A549 (cell line): ENCODE measurements around the gene ZC3H18. TPM values are rescaled to one million over a fixed set of nuclear protein-coding genes. Genes with fewer than 3 reads are reported as not detected.

ENCODE experiments used
- ATAC-seq, 2 experiments: fragments of 200-7000 bp in 1 of 2; fragments of >200 bp in 1 of 2; cut with Nextera tagmentation in 1 of 2; cut with Tn5 transposase in 1 of 2; 3 replicates each; pipeline versions ENCODE4 v1.8.0 to v1.9.1; 2018 to 2020; ENCODE audit warnings: mild to moderate bottlenecking in 1 of 2, moderate library complexity in 1 of 2
- CTCF ChIA-PET: fragments of 300-600 bp; sonication (Branson Sonifier 250); formaldehyde crosslinking; extraction: SDS; loops from one replicate; lab custom pipeline; 2021; ENCODE audit warnings: antibody characterized with exemption, inconsistent platforms; lab: Yijun Ruan, JAX
- POLR2A ChIA-PET: fragments of 350-600 bp; formaldehyde crosslinking; extraction: SDS; loops from one replicate; lab custom pipeline; 2021; ENCODE audit warnings: antibody characterized with exemption, inconsistent platforms; lab: Yijun Ruan, JAX
- DNase-seq, 2 experiments: peaks; one replicate each; pipeline versions ENCODE4 v3.0.0 to v3.0.0-alpha.2; 2011 to 2016; ENCODE audit warnings: low read depth in 1 of 2, low spot score in 1 of 2
- FAIRE-seq: peaks from 2 replicates; lab custom pipeline; 2011; peaks lifted over from hg19 to GRCh38; lab: Jason Lieb, UNC
- H3K27ac ChIP-seq, 2 experiments: fragments of >200 bp; sonication (Bioruptor Twin); formaldehyde crosslinking; 3 replicates each; pipeline ENCODE4 v1.5.1; 2016 to 2017
- H3K4me1 ChIP-seq: fragments of >200 bp; sonication (Bioruptor Twin); formaldehyde crosslinking; 3 replicates; pipeline ENCODE4 v1.6.1; 2016
- H3K4me2 ChIP-seq: fragments of >200 bp; sonication (Bioruptor Twin); formaldehyde crosslinking; 3 replicates; pipeline ENCODE4 v1.6.1; 2016
- H3K4me3 ChIP-seq: fragments of >200 bp; sonication (Bioruptor Twin); formaldehyde crosslinking; 3 replicates; pipeline ENCODE4 v1.5.1; 2016
- H3K9me3 ChIP-seq: fragments of >200 bp; sonication (Bioruptor Twin); formaldehyde crosslinking; 3 replicates; pipeline ENCODE4 v1.6.1; 2016
- ATOH8 ChIP-seq: fragments of 250-450 bp; sonication (Bioruptor Pico); IDR thresholded peaks from 2 replicates; pipeline ENCODE4 v1.5.0; 2020; ENCODE audit warnings: low read depth, mild to moderate bottlenecking, moderate library complexity
- BCL3 ChIP-seq: fragments of >200 bp; sonication (Bioruptor Twin); formaldehyde crosslinking; IDR thresholded peaks from 3 replicates; pipeline ENCODE4 v1.6.1; 2016
- BHLHE40 ChIP-seq: IDR thresholded peaks from 2 replicates; pipeline ENCODE4 v1.6.1; 2012; ENCODE audit warnings: low read depth, low read length, inconsistent platforms
- CBX2 ChIP-seq: fragments of 200-600 bp; sonication (generic); IDR thresholded peaks from 2 replicates; pipeline ENCODE4 v1.6.1; 2016; ENCODE audit warnings: low read depth, mild to moderate bottlenecking, borderline replicate concordance
- CHD4 ChIP-seq: fragments of 200-600 bp; sonication (generic); IDR thresholded peaks from 2 replicates; pipeline ENCODE4 v1.6.1; 2016; ENCODE audit warnings: antibody characterized with exemption, mild to moderate bottlenecking, borderline replicate concordance
- ELK1 ChIP-seq: fragments of 150-350 bp; IDR thresholded peaks from 2 replicates; pipeline ENCODE4 v1.6.1; 2014; ENCODE audit warnings: low read depth, mild to moderate bottlenecking, low read length
- FOSB ChIP-seq: fragments of 250-450 bp; sonication (Bioruptor Pico); IDR thresholded peaks from 2 replicates; pipeline ENCODE4 v1.5.0; 2020; ENCODE audit warnings: mild to moderate bottlenecking, moderate library complexity
- FOXS1 ChIP-seq: fragments of 250-450 bp; sonication (Bioruptor Pico); IDR thresholded peaks from 2 replicates; pipeline ENCODE4 v1.5.0; 2020; ENCODE audit warnings: mild to moderate bottlenecking, moderate library complexity
- HES2 ChIP-seq: fragments of >200 bp; sonication (Bioruptor Twin); formaldehyde crosslinking; IDR thresholded peaks from 2 replicates; pipeline ENCODE4 v1.6.1; 2016
- HEYL ChIP-seq: fragments of 250-450 bp; sonication (Bioruptor Pico); IDR thresholded peaks from 2 replicates; pipeline ENCODE4 v1.8.0; 2021; ENCODE audit warnings: mild to moderate bottlenecking, moderate library complexity
- HOXB5 ChIP-seq: fragments of 250-450 bp; sonication (Bioruptor Pico); IDR thresholded peaks from 2 replicates; pipeline ENCODE4 v1.5.0; 2020; ENCODE audit warnings: mild to moderate bottlenecking, moderate library complexity
- JUN ChIP-seq, 2 experiments: fragments of >200 bp; sonication (Bioruptor Twin); formaldehyde crosslinking; IDR thresholded peaks; 2 replicates in 1 of 2; 3 replicates in 1 of 2; pipeline ENCODE4 v1.6.1; 2016 to 2017
- JUNB ChIP-seq: fragments of >200 bp; sonication (Bioruptor Twin); formaldehyde crosslinking; IDR thresholded peaks from 2 replicates; pipeline ENCODE4 v1.6.1; 2016
- MAFK ChIP-seq: fragments of 450-650 bp; IDR thresholded peaks from 2 replicates; pipeline ENCODE4 v1.6.1; 2014; ENCODE audit not compliant: partially characterized antibody
- MAX ChIP-seq: IDR thresholded peaks from 2 replicates; pipeline ENCODE4 v1.6.1; 2012
- MAZ ChIP-seq: fragments of 150-350 bp; IDR thresholded peaks from 2 replicates; pipeline ENCODE4 v1.6.1; 2014; ENCODE audit warnings: antibody characterized with exemption, low read depth, low read length, borderline replicate concordance
- NFE2L2 ChIP-seq: fragments of 150-350 bp; conservative IDR thresholded peaks from 2 replicates; pipeline ENCODE4 v1.6.1; 2014; ENCODE audit warnings: low read length
- NR3C1 ChIP-seq: fragments of >200 bp; sonication (Bioruptor Twin); formaldehyde crosslinking; IDR thresholded peaks from 3 replicates; pipeline ENCODE4 v1.6.1; 2017
- PBX3 ChIP-seq: IDR thresholded peaks from 2 replicates; pipeline ENCODE4 v1.6.1; 2012
- PHF8 ChIP-seq: fragments of 200-600 bp; sonication (generic); IDR thresholded peaks from 2 replicates; pipeline ENCODE4 v1.6.1; 2016; ENCODE audit warnings: low read depth, mild to moderate bottlenecking, antibody characterized with exemption, moderate library complexity, borderline replicate concordance
- RCOR1 ChIP-seq: fragments of 150-350 bp; IDR thresholded peaks from 2 replicates; pipeline ENCODE4 v1.6.1; 2014; ENCODE audit warnings: antibody characterized with exemption, low read length, low read depth
- RFX5 ChIP-seq: fragments of 450-650 bp; IDR thresholded peaks from 2 replicates; pipeline ENCODE4 v1.7.1; 2014; ENCODE audit warnings: antibody characterized with exemption, mild to moderate bottlenecking, moderate library complexity
- RNF2 ChIP-seq: fragments of 200-600 bp; sonication (generic); IDR thresholded peaks from 2 replicates; pipeline ENCODE4 v1.6.1; 2016; ENCODE audit warnings: low read depth, mild to moderate bottlenecking, antibody characterized with exemption, moderate library complexity, borderline replicate concordance
- ZC3H11A ChIP-seq: fragments of 450-650 bp; IDR thresholded peaks from 2 replicates; pipeline ENCODE4 v1.6.1; 2014; ENCODE audit warnings: antibody characterized with exemption, mild to moderate bottlenecking
- ZFP36 ChIP-seq: fragments of 450-650 bp; IDR thresholded peaks from 2 replicates; pipeline ENCODE4 v1.6.1; 2014; ENCODE audit warnings: borderline replicate concordance; ENCODE audit not compliant: partially characterized antibody
- ZNF302 ChIP-seq: fragments of 250-450 bp; sonication (Bioruptor Pico); IDR thresholded peaks from 2 replicates; pipeline ENCODE4 v1.9.0; 2021; ENCODE audit warnings: inconsistent platforms, mild to moderate bottlenecking, moderate library complexity
- ZSCAN20 ChIP-seq: fragments of 250-450 bp; sonication (Bioruptor Pico); IDR thresholded peaks from 2 replicates; pipeline ENCODE4 v1.8.0; 2022; ENCODE audit warnings: mild to moderate bottlenecking, moderate library complexity
- WGBS: methylation state at CpG from one replicate; pipeline ENCODE4 v1.1.6; 2017; ENCODE audit errors: missing lambda C conversion rate; 5-methylcytosine and 5-hydroxymethylcytosine counted together
- polyA plus RNA-seq, 4 experiments: library from polyadenylated mRNA; depleted of rRNA in 3 of 4; stranded (reverse); fragments of >200 nt; fragmentation: RNase III in 1 of 4; extraction: RNeasy Plus Mini Kit Qiagen cat#74134 plus additional on column Dnase treatment in 1 of 4; gene quantifications; 2 replicates in 3 of 4; 3 replicates in 1 of 4; pipeline ENCODE4 v1.2.3, GENCODE V29; 2011 to 2017

The ZC3H18 gene
- polyA plus RNA-seq, 2 of the 4 experiments (the other 2 are of a cell fraction) = 21.1 to 48.2 TPM

- no peak for FAIRE-seq
Measured at GRCh38 chr16:88575251-88575650, 5.0 kb downstream of the ZC3H18 start.

GRCh38 chr16:88576307-88576706 is 6.1 kb downstream of the ZC3H18 start:
- POLR2A ChIA-PET = no interaction called here
- no peak for FAIRE-seq

More at GRCh38 chr16:88575251-88575650, 5.0 kb downstream of the ZC3H18 start:
- no peaks in the 10 kb centered on the region for H3K9me3 ChIP-seq
- no peak for TF ChIP-seq RNF2
- TF ChIP-seq, all 56 proteins: peak for 0
- DNase-seq = no peak
- ChIA-PET CTCF (no interaction called here), POLR2A (no interaction called here)
- H3K27ac ChIP-seq = no peak overlapping the region
- no peak overlapping the region for H3K4me3 ChIP-seq
- 92% methylated on average over 11 of the region's 11 CpGs for WGBS
- H3K4me2 ChIP-seq = no peak overlapping the region
- ATAC-seq = no peak
- peaks cover 9% of the 10 kb centered on the region for H3K4me1 ChIP-seq

GRCh38 chr16:88577166-88577565 is 7.0 kb downstream of the ZC3H18 start:
- Histone ChIP-seq H3K4me1 (no peaks in the 10 kb centered on the region; the same call in 2 of the 3 replicates), H3K4me2 (no peak overlapping the region), H3K4me3 (no peak overlapping the region), H3K9me3 (no peaks in the 10 kb centered on the region), H3K27ac (no peak overlapping the region)
- TF ChIP-seq PBX3 = no peak
- no peak for TF ChIP-seq CBX2
- no peak for TF ChIP-seq ELK1
- no peak for TF ChIP-seq FOXS1
- TF ChIP-seq HES2 = no peak
- no peak for TF ChIP-seq MAFK
- no peak for TF ChIP-seq NR3C1
- TF ChIP-seq HEYL = no peak
- TF ChIP-seq HOXB5 (CRISPR knock-in tag) = no peak
- TF ChIP-seq BCL3 = no peak
- no peak for TF ChIP-seq PHF8
- no peak for TF ChIP-seq CHD4
- no peak for TF ChIP-seq ATOH8 (CRISPR knock-in tag)
- TF ChIP-seq ZC3H11A = no peak
- TF ChIP-seq RCOR1 = no peak
- no peak for TF ChIP-seq BHLHE40
- TF ChIP-seq FOSB (CRISPR knock-in tag) = no peak
- no peak for TF ChIP-seq RFX5
- no peak for TF ChIP-seq MAZ
- TF ChIP-seq ZNF302 = no peak
- no peak for ATAC-seq
- DNase-seq = no peak
- no peak for FAIRE-seq
- ChIA-PET POLR2A (no interaction called here), CTCF (no interaction called here)
- 96% methylated on average over 20 of the region's 20 CpGs for WGBS

More at GRCh38 chr16:88576307-88576706, 6.1 kb downstream of the ZC3H18 start:
- over 99% methylated on average over 11 of the region's 13 CpGs for WGBS
- CTCF ChIA-PET = no interaction called here
- no peak for ATAC-seq
- no peak for TF ChIP-seq NR3C1
- no peak for TF ChIP-seq ZSCAN20 (CRISPR knock-in tag)
- no peak for TF ChIP-seq HEYL
- TF ChIP-seq PHF8 = no peak
- TF ChIP-seq JUN (IDR thresholded peaks at IDR 0.05) = no peak
- TF ChIP-seq NFE2L2 = no peak
- no peak for TF ChIP-seq FOSB (CRISPR knock-in tag)
- no peak for TF ChIP-seq ZFP36
- TF ChIP-seq MAX = no peak
- no peak for TF ChIP-seq ATOH8 (CRISPR knock-in tag)
- no peak for TF ChIP-seq ZC3H11A
- TF ChIP-seq JUNB = no peak
- TF ChIP-seq FOXS1 = no peak
- Histone ChIP-seq H3K4me1 (peaks cover 8% of the 10 kb centered on the region), H3K27ac (no peak overlapping the region), H3K9me3 (no peaks in the 10 kb centered on the region), H3K4me3 (no peak overlapping the region), H3K4me2 (no peak overlapping the region)
- DNase-seq = no peak
